ENCODE data around the gene ABI1. TPM values are rescaled to one million over a fixed set of nuclear protein-coding genes. Genes with fewer than 3 reads are reported as not detected.

Gene ABI1
- total RNA-seq, 1 donor: 71.7 TPM

DNA sequence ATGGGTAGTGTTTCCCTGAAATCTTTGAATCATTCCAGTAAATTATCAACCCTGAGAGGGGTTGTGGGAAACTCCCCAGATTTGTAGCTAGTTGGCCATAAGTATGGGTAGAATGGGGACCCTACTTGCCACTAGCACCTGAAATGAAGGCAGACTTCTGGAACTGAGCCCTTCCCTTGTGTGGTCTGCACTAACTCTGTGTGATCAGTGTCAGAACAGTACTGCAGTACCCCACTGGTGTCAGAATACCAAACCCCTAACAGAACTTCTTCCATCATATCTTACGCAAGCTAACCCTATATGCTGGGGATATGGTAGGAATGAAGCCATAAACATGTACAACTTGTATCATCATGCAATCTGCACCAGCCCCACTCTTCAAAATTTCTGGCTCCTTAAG, 50.8 kb downstream of the ABI1 start:
- Histone ChIP-seq H3K9me3 (ENCODE audit: low read depth, low read length) (no peaks in the 10 kb centered on the region), H3K4me1 (ENCODE audit: insufficient read depth, low read length) (peaks cover 8% of the 10 kb centered on the region), H3K27me3 (ENCODE audit: insufficient read depth, low read length) (no peaks in the 10 kb centered on the region), H4K20me1 (ENCODE audit: insufficient read depth, low read length) (peaks cover 37% of the 10 kb centered on the region), H3K36me3 (ENCODE audit: insufficient read depth, low read length) (no peaks in the 10 kb centered on the region), H2AFZ (ENCODE audit: low read length) (no peak overlapping the region), H3K27ac (ENCODE audit: low read depth, low read length) (no peak overlapping the region), H3K79me2 (ENCODE audit: insufficient read depth, low read length) (peaks cover 93% of the 10 kb centered on the region), H3K4me2 (ENCODE audit: insufficient read depth, low read length) (no peak overlapping the region), H3K4me3 (ENCODE audit: insufficient read depth, low read length) (no peak overlapping the region)
- TF ChIP-seq CTCF (IDR thresholded peaks at IDR 0.05; ENCODE audit: extremely low read depth, low read depth, low read length): no peak
- DNase-seq (ENCODE audit: insufficient read length, low spot score, missing footprints): no peak

- H3K4me1 ChIP-seq (ENCODE audit: insufficient read depth, low read length): peaks cover 8% of the 10 kb centered on the region
- no peak overlapping the region for H3K4me3 ChIP-seq (ENCODE audit: insufficient read depth, low read length)
- no peak overlapping the region for H3K27ac ChIP-seq (ENCODE audit: low read depth, low read length)
- H3K4me2 ChIP-seq (ENCODE audit: insufficient read depth, low read length): no peak overlapping the region
- no peak overlapping the region for H2AFZ ChIP-seq (ENCODE audit: low read length)
- H3K9me3 ChIP-seq (ENCODE audit: low read depth, low read length): no peaks in the 10 kb centered on the region
- H3K79me2 ChIP-seq (ENCODE audit: insufficient read depth, low read length): peaks cover 92% of the 10 kb centered on the region
- no peaks in the 10 kb centered on the region for H3K36me3 ChIP-seq (ENCODE audit: insufficient read depth, low read length)
- no peak for TF ChIP-seq CTCF (IDR thresholded peaks at IDR 0.05; ENCODE audit: extremely low read depth, low read depth, low read length)
- no peak for DNase-seq (ENCODE audit: insufficient read length, low spot score, missing footprints)
- no peaks in the 10 kb centered on the region for H3K27me3 ChIP-seq (ENCODE audit: insufficient read depth, low read length)
- peaks cover 53% of the 10 kb centered on the region for H4K20me1 ChIP-seq (ENCODE audit: insufficient read depth, low read length)
Observed at GRCh38 chr10:26807532-26807931, 53.2 kb downstream of the ABI1 start.

- no peak for DNase-seq (ENCODE audit: insufficient read length, low spot score, missing footprints)
- TF ChIP-seq CTCF (IDR thresholded peaks at IDR 0.05; ENCODE audit: extremely low read depth, low read depth, low read length): no peak
- Histone ChIP-seq H3K27ac (ENCODE audit: low read depth, low read length) (no peak overlapping the region), H3K4me3 (ENCODE audit: insufficient read depth, low read length) (no peak overlapping the region), H3K4me1 (ENCODE audit: insufficient read depth, low read length) (peaks cover 8% of the 10 kb centered on the region), H3K79me2 (ENCODE audit: insufficient read depth, low read length) (peaks cover 93% of the 10 kb centered on the region), H2AFZ (ENCODE audit: low read length) (no peak overlapping the region), H3K4me2 (ENCODE audit: insufficient read depth, low read length) (no peak overlapping the region), H4K20me1 (ENCODE audit: insufficient read depth, low read length) (peaks cover 50% of the 10 kb centered on the region), H3K27me3 (ENCODE audit: insufficient read depth, low read length) (no peaks in the 10 kb centered on the region), H3K36me3 (ENCODE audit: insufficient read depth, low read length) (no peaks in the 10 kb centered on the region), H3K9me3 (ENCODE audit: low read depth, low read length) (no peaks in the 10 kb centered on the region)
Observed at GRCh38 chr10:26806557-26806956, 54.2 kb downstream of the ABI1 start.

- peaks cover 8% of the 10 kb centered on the region for H3K4me1 ChIP-seq (ENCODE audit: insufficient read depth, low read length)
- no peak for DNase-seq (ENCODE audit: insufficient read length, low spot score, missing footprints)
- TF ChIP-seq CTCF (IDR thresholded peaks at IDR 0.05; ENCODE audit: extremely low read depth, low read depth, low read length): no peak
- H3K36me3 ChIP-seq (ENCODE audit: insufficient read depth, low read length): no peaks in the 10 kb centered on the region
- no peaks in the 10 kb centered on the region for H3K27me3 ChIP-seq (ENCODE audit: insufficient read depth, low read length)
- no peak overlapping the region for H3K4me2 ChIP-seq (ENCODE audit: insufficient read depth, low read length)
- no peaks in the 10 kb centered on the region for H3K9me3 ChIP-seq (ENCODE audit: low read depth, low read length)
- H2AFZ ChIP-seq (ENCODE audit: low read length): no peak overlapping the region
- peaks cover 96% of the 10 kb centered on the region for H3K79me2 ChIP-seq (ENCODE audit: insufficient read depth, low read length)
- no peak overlapping the region for H3K27ac ChIP-seq (ENCODE audit: low read depth, low read length)
- no peak overlapping the region for H3K4me3 ChIP-seq (ENCODE audit: insufficient read depth, low read length)
- H4K20me1 ChIP-seq (ENCODE audit: insufficient read depth, low read length): peaks cover 53% of the 10 kb centered on the region
Observed at GRCh38 chr10:26805567-26806245, 55.1 kb downstream of the ABI1 start.

Data from osteoblast (primary cell).